SK-N-DZ (cell line): ENCODE data around the gene GPR137B.
"Not testable (repeated sequence)": the region's sequence is repeated elsewhere in the genome, so short reads cannot be mapped to it uniquely, and the experiment has no call there.

Source experiments
- DNase-seq: peaks from one replicate; pipeline ENCODE4 v3.0.0-alpha.2; 2015; ENCODE audit warnings: low spot score

Gene GPR137B

DNA sequence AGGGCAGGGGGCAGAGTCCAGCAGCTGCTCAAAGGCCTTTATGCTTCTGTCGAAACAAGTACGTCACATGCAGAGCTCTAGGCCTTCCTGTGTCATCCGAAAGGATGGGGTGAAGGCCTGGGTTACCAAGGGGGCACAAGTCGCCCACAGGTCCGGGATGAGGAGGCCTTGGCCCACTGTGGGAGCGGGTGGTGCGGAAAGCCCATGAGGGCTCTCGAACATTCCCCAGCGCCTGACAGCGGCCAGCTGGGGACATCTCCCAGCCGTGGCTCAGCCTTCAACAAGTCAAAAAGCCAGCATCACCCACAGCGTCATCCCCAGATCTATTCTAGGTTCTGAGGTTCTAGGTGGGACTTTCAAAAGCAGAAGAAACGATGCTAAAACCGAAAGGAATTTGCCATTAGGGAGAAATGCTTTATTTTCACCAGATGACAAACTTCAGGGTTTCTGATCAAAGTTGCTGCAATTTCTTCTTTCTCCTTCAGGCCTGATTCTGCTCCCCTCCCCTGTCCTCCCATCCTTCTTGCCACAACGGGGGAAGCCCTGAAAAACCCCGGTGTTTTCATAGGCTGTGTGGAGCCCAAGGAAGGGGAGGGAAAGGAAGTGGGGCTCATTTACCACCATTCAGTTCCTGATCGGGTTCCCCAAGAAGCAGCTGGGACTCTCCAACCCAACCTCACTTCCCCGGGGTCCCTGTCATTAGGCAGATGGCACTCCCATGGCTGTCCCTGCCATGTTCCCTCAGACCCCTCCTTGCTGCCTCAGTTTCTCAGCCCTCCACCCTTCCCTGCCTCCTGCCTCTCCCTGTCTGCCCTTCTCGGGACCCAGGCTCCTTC, 17.6 kb downstream of the GPR137B start:
- DNase-seq: no peak

GRCh38 chr1:236160540-236161127, 18.3 kb downstream of the GPR137B start:
- no peak for DNase-seq

DNA sequence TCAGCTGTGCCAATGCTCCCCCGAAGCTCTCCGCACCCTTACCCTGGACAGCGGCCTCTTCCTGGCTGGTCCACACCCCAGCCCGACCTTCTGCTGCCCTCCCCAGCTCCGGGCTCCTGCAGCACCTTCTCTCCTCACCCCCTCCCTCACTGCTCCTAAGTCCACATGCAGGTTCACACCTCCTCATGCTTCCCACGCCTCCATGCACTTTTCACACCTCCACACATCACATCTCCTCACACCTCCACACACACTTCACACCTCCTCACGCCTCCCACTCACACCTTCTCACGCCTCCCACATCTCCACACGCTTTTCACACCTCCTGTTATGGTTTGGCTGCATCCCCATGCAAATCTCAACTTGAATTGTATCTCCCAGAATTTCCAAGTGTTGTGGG, 18.9 kb downstream of the GPR137B start:
- DNase-seq: no peak

DNA sequence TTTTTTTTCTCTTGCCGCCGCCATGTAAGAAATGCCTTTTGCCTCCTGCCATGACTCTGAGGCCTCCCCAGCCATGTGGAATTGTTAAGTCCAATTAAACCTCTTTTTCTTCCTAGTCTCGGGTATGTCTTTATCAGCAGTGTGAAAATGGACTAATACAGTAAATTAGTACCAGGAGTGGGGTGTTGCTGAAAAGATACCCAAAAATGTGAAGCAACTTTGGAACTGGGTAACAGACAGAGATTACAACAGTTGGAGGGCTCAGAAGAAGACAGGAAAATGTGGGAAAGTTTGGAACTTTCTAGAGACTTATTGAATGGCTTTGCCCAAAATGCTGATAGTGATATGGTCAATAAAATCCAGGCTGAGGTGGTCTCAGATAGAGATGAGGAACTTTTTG, 19.4 kb downstream of the GPR137B start:
- not testable (repeated sequence) for DNase-seq

GRCh38 chr1:236163463-236164153, 21.3 kb downstream of the GPR137B start:
- DNase-seq: no peak

GRCh38 chr1:236164273-236164672, 21.9 kb downstream of the GPR137B start:
- DNase-seq: no peak

DNA sequence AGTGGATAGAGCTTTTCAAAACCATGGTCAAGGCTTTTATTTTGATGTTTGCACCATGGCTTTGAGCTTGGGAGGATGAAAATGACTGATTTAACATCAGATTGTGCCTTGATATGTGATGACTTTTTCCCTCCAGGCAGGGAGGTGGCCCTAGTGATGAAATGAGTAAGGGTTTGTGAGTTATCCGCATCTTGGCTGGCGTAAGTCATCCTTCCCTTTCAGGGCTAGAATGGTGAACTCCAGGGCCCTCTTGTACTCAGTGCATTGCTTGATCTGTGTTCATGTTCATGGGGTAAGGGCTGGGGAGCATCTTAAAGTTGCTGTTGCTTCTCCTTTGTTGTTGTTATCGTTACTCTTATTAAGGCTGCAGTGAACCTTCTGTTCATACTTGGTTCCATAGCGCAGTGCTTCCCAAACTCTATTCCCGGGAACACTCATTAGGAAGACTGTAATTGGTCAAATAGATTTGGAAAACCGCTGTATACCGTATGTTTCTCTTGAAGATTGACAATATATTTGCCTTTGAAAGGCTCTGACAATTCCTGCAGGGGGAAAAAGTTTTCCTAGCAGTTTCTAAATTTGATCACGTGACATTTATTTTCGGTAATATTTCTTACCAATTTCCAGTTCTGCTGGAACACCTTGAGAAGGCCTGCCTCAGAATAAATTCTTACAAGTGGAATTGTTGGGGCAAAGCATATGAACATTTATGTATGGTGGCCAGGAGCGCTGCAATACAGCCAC, 23.1 kb downstream of the GPR137B start:
- DNase-seq: no peak

DNA sequence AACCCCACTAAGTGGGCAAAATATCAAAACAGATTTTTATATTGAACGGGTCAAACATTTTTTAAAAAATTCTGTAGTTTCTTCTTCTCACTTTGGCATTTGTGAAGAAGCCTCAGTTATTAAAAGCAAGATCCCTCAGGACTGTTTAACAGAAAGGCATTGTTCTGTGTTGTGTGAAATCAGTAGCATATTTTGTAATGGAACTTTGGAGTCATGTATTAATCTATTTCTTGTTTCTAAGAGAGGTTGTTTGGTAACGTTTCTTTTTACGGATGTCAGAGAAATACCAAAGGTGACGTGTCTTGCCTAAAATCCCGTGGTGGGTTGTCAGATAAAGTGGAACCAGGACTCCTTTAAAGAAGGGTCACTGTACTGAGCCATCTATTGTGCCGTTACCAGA, 23.7 kb downstream of the GPR137B start:
- no peak for DNase-seq

DNA sequence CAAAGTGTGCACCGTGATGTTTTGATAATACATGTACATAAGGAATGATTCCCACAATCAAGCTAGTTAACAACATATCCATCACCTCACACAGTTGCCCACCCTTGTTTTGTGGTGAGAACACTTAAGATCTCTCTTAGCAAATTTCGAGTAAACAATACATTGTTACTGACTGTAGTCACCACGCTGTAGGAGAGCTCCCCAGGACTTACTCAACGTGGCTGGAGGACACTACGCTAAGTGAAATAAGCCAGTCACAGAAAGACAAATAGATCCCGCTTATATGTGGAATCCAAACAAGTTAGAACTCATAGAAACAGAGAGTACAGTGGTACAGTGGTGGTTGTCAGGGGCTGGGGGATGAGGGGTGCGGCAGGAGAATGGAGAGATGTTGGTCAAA, 24.8 kb downstream of the GPR137B start:
- DNase-seq: no peak

- DNase-seq: no peak
Observed at GRCh38 chr1:236167578-236167977, 25.2 kb downstream of the GPR137B start.

DNA sequence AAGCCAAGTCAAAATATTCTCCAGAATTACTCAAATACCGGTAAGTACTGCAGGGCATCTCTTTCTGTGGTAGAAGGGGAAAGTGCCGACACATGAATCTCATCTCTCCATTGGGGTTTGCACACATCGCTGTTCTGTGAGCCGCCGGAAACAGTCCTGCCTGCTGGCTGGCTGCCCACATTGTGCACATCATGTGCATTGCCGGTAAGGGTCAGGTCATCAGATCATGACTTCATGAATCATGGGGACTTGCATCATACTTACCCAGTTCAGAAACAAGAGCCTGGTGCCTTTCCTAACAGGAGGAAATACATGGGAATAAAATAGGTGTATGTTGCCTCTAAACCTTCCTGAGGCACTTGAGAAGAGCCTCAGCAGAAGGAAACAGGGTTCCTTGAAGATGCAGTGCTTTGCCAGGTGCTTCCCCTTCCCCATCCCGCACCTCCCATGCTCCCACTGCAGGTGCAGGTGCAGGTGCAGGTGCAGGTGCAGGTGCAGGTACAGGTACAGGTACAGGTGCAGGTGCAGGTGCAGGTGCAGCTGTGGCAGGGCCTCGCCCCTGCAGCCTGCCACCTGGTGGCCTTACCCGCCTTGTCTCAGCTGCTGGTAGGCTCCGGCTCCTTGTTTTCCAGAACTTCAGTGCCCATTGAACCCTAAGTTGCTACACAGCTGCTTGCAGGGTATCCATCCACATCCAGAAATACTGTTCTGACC, 26.5 kb downstream of the GPR137B start:
- no peak for DNase-seq

- DNase-seq: peak; percentile 16
Observed at GRCh38 chr1:236172041-236172579, 29.8 kb downstream of the GPR137B start.

DNA sequence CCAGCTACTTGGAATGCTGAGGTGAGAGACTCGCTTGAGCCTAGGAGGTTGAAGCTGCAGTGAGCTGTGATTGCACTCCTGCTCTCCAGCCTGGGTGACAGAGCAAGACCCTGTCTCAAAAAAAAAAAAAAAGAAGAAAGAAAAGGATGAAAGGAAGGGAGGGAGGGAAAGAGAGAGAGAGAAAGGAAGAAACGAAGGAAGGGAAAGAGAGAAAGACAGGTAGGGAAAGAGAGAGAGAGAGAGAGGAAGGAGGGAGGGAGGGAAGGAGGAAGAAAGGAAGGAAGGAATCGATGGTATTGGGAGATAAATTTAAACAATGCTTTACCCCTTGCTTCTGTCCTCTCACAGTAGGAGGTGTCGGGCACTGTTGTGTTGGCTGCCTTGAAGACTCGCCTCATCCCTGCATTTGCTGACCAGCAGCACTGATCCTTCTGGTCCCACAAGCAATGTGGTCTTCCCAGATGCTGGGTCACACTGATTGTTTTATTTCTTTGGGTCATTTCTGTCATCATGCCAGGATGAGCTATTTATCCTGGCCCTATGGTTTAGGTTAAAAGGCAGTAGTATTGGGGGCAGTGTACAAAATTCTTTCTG, 30.9 kb downstream of the GPR137B start:
- no peak for DNase-seq

DNA sequence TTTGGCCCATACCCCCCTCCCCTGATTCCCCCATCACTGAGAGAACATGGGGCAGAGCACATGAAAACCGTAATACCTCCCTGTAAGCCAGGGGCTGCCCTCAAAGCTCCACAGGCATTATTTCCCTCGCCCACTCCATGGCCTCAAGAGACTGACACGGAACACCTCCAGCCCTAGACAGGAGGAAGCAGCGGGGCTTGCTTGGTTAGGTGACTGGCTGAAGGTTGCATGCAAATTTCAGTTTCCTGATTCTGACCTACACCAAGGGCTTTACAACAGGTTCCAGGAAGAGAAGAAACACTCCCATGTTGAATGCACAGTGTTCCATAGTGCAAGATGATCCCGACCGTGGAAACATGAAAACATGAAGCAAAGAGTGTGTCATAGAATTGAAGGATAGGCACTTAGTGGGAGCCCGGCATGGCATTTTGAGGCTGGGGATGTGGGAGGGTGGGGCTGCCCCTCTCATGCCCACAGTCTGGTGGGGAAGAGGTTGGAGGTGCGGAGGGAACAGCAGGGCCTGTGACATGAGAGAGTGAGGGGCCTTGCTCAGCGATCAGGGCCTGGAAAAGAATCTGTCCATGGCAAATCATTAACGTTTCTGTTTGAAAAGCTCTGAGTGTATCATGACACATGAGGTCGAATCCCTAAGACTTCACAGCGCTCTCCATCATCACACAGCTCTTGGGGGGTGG, 33.5 kb downstream of the GPR137B start:
- no peak for DNase-seq

- no peak for DNase-seq
Observed at GRCh38 chr1:236176337-236177336, 34.3 kb downstream of the GPR137B start.

DNA sequence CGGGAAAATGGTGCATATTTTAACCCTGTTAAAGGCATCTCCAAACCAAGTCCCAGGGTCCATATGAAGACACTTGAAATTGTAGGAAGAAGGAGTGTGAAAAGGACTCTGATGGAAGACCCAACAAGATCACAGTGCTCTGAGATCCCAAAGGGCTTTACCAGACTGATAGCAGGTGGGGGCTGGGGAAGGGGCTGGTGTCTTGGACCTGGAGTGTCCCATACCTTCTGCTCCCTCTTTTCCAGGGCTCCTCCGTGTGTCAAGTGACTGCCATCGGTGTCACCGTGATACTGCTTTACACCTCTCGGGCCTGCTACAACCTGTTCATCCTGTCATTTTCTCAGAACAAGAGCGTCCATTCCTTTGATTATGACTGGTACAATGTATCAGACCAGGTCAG, 37.3 kb downstream of the GPR137B start:
- DNase-seq: no peak

DNA sequence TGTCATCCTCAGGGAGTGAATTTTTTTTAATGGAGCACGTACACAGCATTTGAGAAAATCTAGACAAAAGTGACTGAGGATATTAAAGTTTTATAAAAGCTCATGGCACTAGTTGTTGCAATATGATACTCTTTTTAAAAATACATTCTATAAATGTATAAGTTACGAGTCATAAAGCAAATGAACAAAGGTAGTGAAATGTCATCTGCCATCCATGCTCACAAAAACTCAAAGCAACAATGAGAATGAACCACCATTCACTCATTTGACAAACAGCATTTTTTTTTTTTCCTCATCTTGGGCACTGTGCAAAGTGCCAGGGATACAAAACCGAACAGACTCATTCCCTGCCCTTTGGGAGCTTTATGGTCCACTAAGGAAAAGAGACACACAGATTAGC, 38.7 kb downstream of the GPR137B start:
- no peak for DNase-seq

GRCh38 chr1:236185687-236186086, 43.3 kb downstream of the GPR137B start:
- no peak for DNase-seq

DNA sequence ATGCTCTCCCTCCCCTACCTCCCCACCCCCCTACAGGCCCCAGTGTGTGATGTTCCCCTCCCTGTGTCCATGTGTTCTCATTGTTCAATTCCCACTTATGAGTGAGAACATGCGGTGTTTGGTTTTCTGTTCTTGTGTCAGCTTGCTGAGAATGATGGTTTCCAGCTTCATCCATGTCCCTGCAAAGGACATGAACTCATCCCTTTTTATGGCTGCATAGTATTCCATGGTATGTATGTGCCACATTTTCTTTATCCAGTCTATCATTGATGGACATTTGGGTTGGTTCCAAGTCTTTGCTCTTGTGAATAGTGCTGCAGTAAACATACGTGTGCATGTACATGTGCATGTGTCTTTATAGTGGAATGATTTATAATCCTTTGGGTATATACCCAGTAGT, 44.1 kb downstream of the GPR137B start:
- DNase-seq: not testable (repeated sequence)
